Left cardiac atrium (tissue), 2 donors: ENCODE measurements around the gene MKI67. TPM values are rescaled to one million over a fixed set of nuclear protein-coding genes. Genes with fewer than 3 reads are reported as not detected.

Experiments
- total RNA-seq, 2 donors: library from RNA; stranded (reverse); fragmentation: NEBNext Ultra II Directional; extraction: Animal tissue kit (Norgen Biotek cat#: 25700); gene quantifications; one replicate each; pipeline ENCODE4 v1.2.1, GENCODE V29; 2021
- donor health status: DM: no; HTN: yes; CAD: no; lungs with severe emphysema.
- donor health status: DM: yes; HTN: yes; CAD: no.

Gene MKI67
- total RNA-seq, 2 donors from 2014 or later = 0.50 to 2.7 TPM

Other genes starting within 250 kb of the MKI67 start
- not detected for gene CLRN3, start 233.5 kb downstream of the MKI67 start, total RNA-seq
- gene PTPRE, start 219.3 kb downstream of the MKI67 start, total RNA-seq = 10 to 100 TPM; 14.2 to 24.3 TPM